WTC11 (cell line): ENCODE measurements around the gene PCSK9. TPM values are rescaled to one million over a fixed set of nuclear protein-coding genes. Genes with fewer than 3 reads are reported as not detected.
A peak's percentile ranks its signal among the peaks of the same experiment; 100 is the strongest.

Experiments
- ATAC-seq: fragments of 200-7000 bp; cut with Tn5 transposase; 2 replicates; pipeline ENCODE4 v1.10.0; 2021; ENCODE audit warnings: mild to moderate bottlenecking, moderate library complexity
- CTCF ChIA-PET: fragments of 300-600 bp; sonication (Branson Sonifier 250); formaldehyde crosslinking; loops from one replicate; lab custom pipeline; 2021; ENCODE audit warnings: antibody characterized with exemption; lab: Charles Lee
- POLR2A ChIA-PET: fragments of 350-600 bp; sonication (Branson Sonifier 250); formaldehyde crosslinking; loops from one replicate; lab custom pipeline; 2021; ENCODE audit warnings: antibody characterized with exemption; lab: Charles Lee
- DNase-seq: peaks from one replicate; pipeline ENCODE4 v3.0.0; 2021; ENCODE audit warnings: low spot score
- H3K27ac Mint-ChIP-seq: 2 replicates; pipeline ENCODE4 v1.8.0; 2021; ENCODE audit warnings: mixed read lengths
- H3K27me3 Mint-ChIP-seq: 2 replicates; pipeline ENCODE4 v1.8.0; 2021; ENCODE audit warnings: low read depth, mild to moderate bottlenecking, moderate library complexity, mixed read lengths
- H3K36me3 Mint-ChIP-seq: 2 replicates; pipeline ENCODE4 v1.8.0; 2021; ENCODE audit warnings: mixed read lengths
- H3K4me1 Mint-ChIP-seq: 2 replicates; pipeline ENCODE4 v1.8.0; 2022; ENCODE audit warnings: mixed read lengths
- H3K4me3 Mint-ChIP-seq: 2 replicates; pipeline ENCODE4 v1.8.0; 2021; ENCODE audit warnings: mild to moderate bottlenecking, moderate library complexity, mixed read lengths
- H3K9me3 Mint-ChIP-seq: 2 replicates; pipeline ENCODE4 v1.8.0; 2021; ENCODE audit warnings: mixed read lengths
- ATF6 ChIP-seq: sonication (generic); formaldehyde crosslinking; IDR thresholded peaks from 2 replicates; pipeline ENCODE4 v1.8.1; 2023; ENCODE audit warnings: mild to moderate bottlenecking, missing genetic modification reagents
- E2F1 ChIP-seq: sonication (generic); formaldehyde crosslinking; IDR thresholded peaks from 2 replicates; pipeline ENCODE4 v1.8.0; 2022; ENCODE audit warnings: mild to moderate bottlenecking, missing genetic modification reagents
- ESRRA ChIP-seq: sonication (generic); formaldehyde crosslinking; IDR thresholded peaks from 2 replicates; pipeline ENCODE4 v1.8.1; 2022; ENCODE audit warnings: mild to moderate bottlenecking, missing genetic modification reagents, borderline replicate concordance
- FOXK1 ChIP-seq: sonication (generic); formaldehyde crosslinking; IDR thresholded peaks from 2 replicates; pipeline ENCODE4 v1.8.0; 2022; ENCODE audit warnings: mild to moderate bottlenecking, moderate library complexity, missing genetic modification reagents
- GTF2I ChIP-seq: fragments of 250-450 bp; sonication (Bioruptor Pico); conservative IDR thresholded peaks from 2 replicates; pipeline ENCODE4 v1.4.0; 2021; ENCODE audit warnings: mild to moderate bottlenecking
- JUN ChIP-seq: sonication (generic); formaldehyde crosslinking; IDR thresholded peaks from 2 replicates; pipeline ENCODE4 v1.8.0; 2023; ENCODE audit warnings: mild to moderate bottlenecking, missing genetic modification reagents
- MAX ChIP-seq: sonication (generic); formaldehyde crosslinking; IDR thresholded peaks from 2 replicates; pipeline ENCODE4 v1.8.0; 2022; ENCODE audit warnings: mild to moderate bottlenecking, missing genetic modification reagents
- NFYB ChIP-seq: sonication (generic); formaldehyde crosslinking; conservative IDR thresholded peaks from 2 replicates; pipeline ENCODE4 v1.8.0; 2022; ENCODE audit warnings: low read depth, missing genetic modification reagents
- OVOL2 ChIP-seq: fragments of 250-450 bp; sonication (Bioruptor Pico); IDR thresholded peaks from 2 replicates; pipeline ENCODE4 v1.9.0; 2021; ENCODE audit warnings: mild to moderate bottlenecking, borderline replicate concordance
- RELA ChIP-seq: sonication (generic); formaldehyde crosslinking; IDR thresholded peaks from 2 replicates; pipeline ENCODE4 v1.8.1; 2022; ENCODE audit warnings: missing genetic modification reagents, mild to moderate bottlenecking, borderline replicate concordance
- RORB ChIP-seq: fragments of 250-450 bp; sonication (Bioruptor Pico); IDR thresholded peaks from 2 replicates; pipeline ENCODE4 v1.9.0; 2021; ENCODE audit warnings: mild to moderate bottlenecking
- SMAD3 ChIP-seq: sonication (generic); formaldehyde crosslinking; IDR thresholded peaks from 2 replicates; pipeline ENCODE4 v1.8.0; 2022; ENCODE audit warnings: missing genetic modification reagents, mild to moderate bottlenecking, borderline replicate concordance
- SOX15 ChIP-seq: fragments of 250-450 bp; sonication (Bioruptor Pico); IDR thresholded peaks from 2 replicates; pipeline ENCODE4 v1.9.0; 2021; ENCODE audit warnings: mild to moderate bottlenecking
- TEAD1 ChIP-seq: sonication (generic); formaldehyde crosslinking; IDR thresholded peaks from 2 replicates; pipeline ENCODE4 v1.8.0; 2022; ENCODE audit warnings: mild to moderate bottlenecking, missing genetic modification reagents
- ZBTB21 ChIP-seq: sonication (generic); formaldehyde crosslinking; IDR thresholded peaks from 2 replicates; pipeline ENCODE4 v1.8.1; 2023; ENCODE audit warnings: mild to moderate bottlenecking, missing genetic modification reagents, borderline replicate concordance
- ZNF416 ChIP-seq: fragments of 250-450 bp; sonication (Bioruptor Pico); IDR thresholded peaks from 2 replicates; pipeline ENCODE4 v1.9.0; 2021; ENCODE audit warnings: mild to moderate bottlenecking, inconsistent platforms
- ZNF671 ChIP-seq: fragments of 250-450 bp; sonication (Bioruptor Pico); IDR thresholded peaks from 2 replicates; pipeline ENCODE4 v1.8.0; 2021; ENCODE audit warnings: mild to moderate bottlenecking
- total RNA-seq: library from RNA; stranded (reverse); gene quantifications from 3 replicates; pipeline ENCODE4 v1.2.3, GENCODE V29; 2021
- TF ChIP-seq, protein P1 (sequence below): sonication (generic); formaldehyde crosslinking; IDR thresholded peaks from 2 replicates; pipeline ENCODE4 v1.8.1; 2023; ENCODE audit warnings: mild to moderate bottlenecking, moderate library complexity, missing genetic modification reagents
- TF ChIP-seq, protein P2 (sequence below): fragments of 250-450 bp; sonication (Bioruptor Pico); IDR thresholded peaks from 2 replicates; pipeline ENCODE4 v1.8.0; 2021; ENCODE audit warnings: mild to moderate bottlenecking

Gene PCSK9
- total RNA-seq, 1 experiment from 2014 or later: 73.2 TPM

DNA sequence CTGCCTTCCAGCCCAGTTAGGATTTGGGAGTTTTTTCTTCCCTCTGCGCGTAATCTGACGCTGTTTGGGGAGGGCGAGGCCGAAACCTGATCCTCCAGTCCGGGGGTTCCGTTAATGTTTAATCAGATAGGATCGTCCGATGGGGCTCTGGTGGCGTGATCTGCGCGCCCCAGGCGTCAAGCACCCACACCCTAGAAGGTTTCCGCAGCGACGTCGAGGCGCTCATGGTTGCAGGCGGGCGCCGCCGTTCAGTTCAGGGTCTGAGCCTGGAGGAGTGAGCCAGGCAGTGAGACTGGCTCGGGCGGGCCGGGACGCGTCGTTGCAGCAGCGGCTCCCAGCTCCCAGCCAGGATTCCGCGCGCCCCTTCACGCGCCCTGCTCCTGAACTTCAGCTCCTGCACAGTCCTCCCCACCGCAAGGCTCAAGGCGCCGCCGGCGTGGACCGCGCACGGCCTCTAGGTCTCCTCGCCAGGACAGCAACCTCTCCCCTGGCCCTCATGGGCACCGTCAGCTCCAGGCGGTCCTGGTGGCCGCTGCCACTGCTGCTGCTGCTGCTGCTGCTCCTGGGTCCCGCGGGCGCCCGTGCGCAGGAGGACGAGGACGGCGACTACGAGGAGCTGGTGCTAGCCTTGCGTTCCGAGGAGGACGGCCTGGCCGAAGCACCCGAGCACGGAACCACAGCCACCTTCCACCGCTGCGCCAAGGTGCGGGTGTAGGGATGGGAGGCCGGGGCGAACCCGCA, at the start of gene PCSK9 (continued):
- 0 out of 2 replicates have a peak, but pooled peaks have one; percentile 27 for TF ChIP-seq NFYB (CRISPR knock-in tag)
- TF ChIP-seq, protein P1, sequence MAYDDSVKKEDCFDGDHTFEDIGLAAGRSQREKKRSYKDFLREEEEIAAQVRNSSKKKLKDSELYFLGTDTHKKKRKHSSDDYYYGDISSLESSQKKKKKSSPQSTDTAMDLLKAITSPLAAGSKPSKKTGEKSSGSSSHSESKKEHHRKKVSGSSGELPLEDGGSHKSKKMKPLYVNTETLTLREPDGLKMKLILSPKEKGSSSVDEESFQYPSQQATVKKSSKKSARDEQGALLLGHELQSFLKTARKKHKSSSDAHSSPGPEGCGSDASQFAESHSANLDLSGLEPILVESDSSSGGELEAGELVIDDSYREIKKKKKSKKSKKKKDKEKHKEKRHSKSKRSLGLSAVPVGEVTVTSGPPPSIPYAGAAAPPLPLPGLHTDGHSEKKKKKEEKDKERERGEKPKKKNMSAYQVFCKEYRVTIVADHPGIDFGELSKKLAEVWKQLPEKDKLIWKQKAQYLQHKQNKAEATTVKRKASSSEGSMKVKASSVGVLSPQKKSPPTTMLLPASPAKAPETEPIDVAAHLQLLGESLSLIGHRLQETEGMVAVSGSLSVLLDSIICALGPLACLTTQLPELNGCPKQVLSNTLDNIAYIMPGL (CRISPR knock-in tag): peak; percentile 95
- no peak for TF ChIP-seq SMAD3
- peak; percentile 74; the same call in 1 of the 2 replicates for TF ChIP-seq TEAD1 (CRISPR knock-in tag)
- TF ChIP-seq RORB (CRISPR knock-in tag): no peak
- no peak for TF ChIP-seq E2F1 (CRISPR knock-in tag)
- TF ChIP-seq ZNF671: no peak
- peak; percentile 61; the same call in 1 of the 2 replicates for TF ChIP-seq JUN (CRISPR knock-in tag)
- TF ChIP-seq FOXK1 (CRISPR knock-in tag): no peak
- no peak for TF ChIP-seq OVOL2 (CRISPR knock-in tag)
- TF ChIP-seq GTF2I (CRISPR knock-in tag): no peak
- no peak for TF ChIP-seq ZBTB21
- TF ChIP-seq, protein P2, sequence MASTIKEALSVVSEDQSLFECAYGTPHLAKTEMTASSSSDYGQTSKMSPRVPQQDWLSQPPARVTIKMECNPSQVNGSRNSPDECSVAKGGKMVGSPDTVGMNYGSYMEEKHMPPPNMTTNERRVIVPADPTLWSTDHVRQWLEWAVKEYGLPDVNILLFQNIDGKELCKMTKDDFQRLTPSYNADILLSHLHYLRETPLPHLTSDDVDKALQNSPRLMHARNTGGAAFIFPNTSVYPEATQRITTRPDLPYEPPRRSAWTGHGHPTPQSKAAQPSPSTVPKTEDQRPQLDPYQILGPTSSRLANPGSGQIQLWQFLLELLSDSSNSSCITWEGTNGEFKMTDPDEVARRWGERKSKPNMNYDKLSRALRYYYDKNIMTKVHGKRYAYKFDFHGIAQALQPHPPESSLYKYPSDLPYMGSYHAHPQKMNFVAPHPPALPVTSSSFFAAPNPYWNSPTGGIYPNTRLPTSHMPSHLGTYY (CRISPR knock-in tag): no peak
- TF ChIP-seq SOX15: no peak
- TF ChIP-seq RELA (CRISPR knock-in tag): no peak; the same call in 1 of the 2 replicates
- peak; percentile 93 for TF ChIP-seq MAX (CRISPR knock-in tag)
- TF ChIP-seq, all 79 proteins: peak for 28

- Mint-ChIP-seq H3K4me3 (no peak overlapping the region), H3K36me3 (no peaks in the 10 kb centered on the region), H3K9me3 (no peaks in the 10 kb centered on the region), H3K4me1 (peaks cover 19% of the 10 kb centered on the region), H3K27ac (no peak overlapping the region), H3K27me3 (peaks cover 6% of the 10 kb centered on the region)
- TF ChIP-seq NFYB (CRISPR knock-in tag) (no peak), ATF6 (CRISPR knock-in tag) (no peak), ESRRA (CRISPR knock-in tag) (no peak), ZNF416 (no peak)
- POLR2A ChIA-PET: interaction anchor here (0.9 kb wide), 1 partner anchor 39 kb away, joined by 3 read pairs; no protein-coding TSS in a partner anchor
- DNase-seq (no peak), ATAC-seq (no peak)
- CTCF ChIA-PET: interaction anchor here (1.5 to 4.7 kb wide), 6 partner anchors 10 to 45 kb away, joined by 5 to 39 read pairs (median 11); partner anchors contain the start of gene TMEM61
Measured at GRCh38 chr1:54989968-54990810, 49.2 kb upstream of the PCSK9 start.
